Bronchial epithelial cell (primary cell): Measurements from ENCODE around the gene INPP4B. TPM values are rescaled to one million over a fixed set of nuclear protein-coding genes. Genes with fewer than 3 reads are reported as not detected.
A peak's percentile ranks its signal among the peaks of the same experiment; 100 is the strongest.

Source experiments
- DNase-seq: peaks from one replicate; pipeline ENCODE4 v3.0.0-alpha.2; 2010; ENCODE audit warnings: low read depth
- FAIRE-seq: peaks from 2 replicates; lab custom pipeline; 2011; peaks lifted over from hg19 to GRCh38; lab: Jason Lieb, UNC
- H3K27me3 ChIP-seq: 2 replicates; pipeline ENCODE4 v1.5.1; 2011; ENCODE audit warnings: low read length; ENCODE audit not compliant: control insufficient read depth, insufficient read depth
- H3K36me3 ChIP-seq: 2 replicates; pipeline ENCODE4 v1.5.1; 2011; ENCODE audit warnings: low read length; ENCODE audit not compliant: control insufficient read depth, insufficient read depth
- H3K4me3 ChIP-seq: 2 replicates; pipeline ENCODE4 v1.5.1; 2011; ENCODE audit warnings: mild to moderate bottlenecking, low read depth, low read length, control low read depth
- total RNA-seq: library from RNA; depleted of rRNA; stranded (reverse); fragments of >200 nt; gene quantifications from 2 replicates; pipeline ENCODE4 v1.2.1, GENCODE V29; 2014
- TF ChIP-seq, protein P1 (sequence below): IDR thresholded peaks from 2 replicates; pipeline ENCODE4 v1.5.1; 2011; ENCODE audit warnings: mild to moderate bottlenecking, moderate library complexity, low read length, control low read depth, inconsistent platforms; ENCODE audit not compliant: insufficient read depth, severe bottlenecking

The INPP4B gene
- total RNA-seq, 1 donor from 2014 or later = 74.8 TPM

DNA sequence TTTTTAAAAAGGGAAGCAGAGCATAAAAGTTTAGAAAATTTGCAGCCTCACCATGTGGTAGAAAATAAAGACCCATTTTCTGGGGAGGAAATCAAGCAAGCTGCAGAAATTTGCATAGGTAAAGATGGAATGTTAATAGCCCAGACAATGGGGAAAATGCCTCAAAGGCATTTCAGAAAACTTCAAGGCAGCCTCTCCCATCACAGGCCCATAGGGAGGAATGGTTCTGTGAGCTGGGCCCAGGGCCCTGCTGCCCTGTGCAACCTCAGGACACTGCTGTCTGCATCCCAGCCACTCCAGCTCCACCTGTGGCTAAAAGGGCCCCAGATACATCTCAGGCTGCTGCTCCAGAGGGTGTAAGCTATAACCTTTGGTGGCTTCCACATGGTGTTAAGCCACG lies 137.9 kb downstream of the INPP4B start:
- no peak for FAIRE-seq
- TF ChIP-seq, protein P1, sequence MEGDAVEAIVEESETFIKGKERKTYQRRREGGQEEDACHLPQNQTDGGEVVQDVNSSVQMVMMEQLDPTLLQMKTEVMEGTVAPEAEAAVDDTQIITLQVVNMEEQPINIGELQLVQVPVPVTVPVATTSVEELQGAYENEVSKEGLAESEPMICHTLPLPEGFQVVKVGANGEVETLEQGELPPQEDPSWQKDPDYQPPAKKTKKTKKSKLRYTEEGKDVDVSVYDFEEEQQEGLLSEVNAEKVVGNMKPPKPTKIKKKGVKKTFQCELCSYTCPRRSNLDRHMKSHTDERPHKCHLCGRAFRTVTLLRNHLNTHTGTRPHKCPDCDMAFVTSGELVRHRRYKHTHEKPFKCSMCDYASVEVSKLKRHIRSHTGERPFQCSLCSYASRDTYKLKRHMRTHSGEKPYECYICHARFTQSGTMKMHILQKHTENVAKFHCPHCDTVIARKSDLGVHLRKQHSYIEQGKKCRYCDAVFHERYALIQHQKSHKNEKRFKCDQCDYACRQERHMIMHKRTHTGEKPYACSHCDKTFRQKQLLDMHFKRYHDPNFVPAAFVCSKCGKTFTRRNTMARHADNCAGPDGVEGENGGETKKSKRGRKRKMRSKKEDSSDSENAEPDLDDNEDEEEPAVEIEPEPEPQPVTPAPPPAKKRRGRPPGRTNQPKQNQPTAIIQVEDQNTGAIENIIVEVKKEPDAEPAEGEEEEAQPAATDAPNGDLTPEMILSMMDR = no peak

DNA sequence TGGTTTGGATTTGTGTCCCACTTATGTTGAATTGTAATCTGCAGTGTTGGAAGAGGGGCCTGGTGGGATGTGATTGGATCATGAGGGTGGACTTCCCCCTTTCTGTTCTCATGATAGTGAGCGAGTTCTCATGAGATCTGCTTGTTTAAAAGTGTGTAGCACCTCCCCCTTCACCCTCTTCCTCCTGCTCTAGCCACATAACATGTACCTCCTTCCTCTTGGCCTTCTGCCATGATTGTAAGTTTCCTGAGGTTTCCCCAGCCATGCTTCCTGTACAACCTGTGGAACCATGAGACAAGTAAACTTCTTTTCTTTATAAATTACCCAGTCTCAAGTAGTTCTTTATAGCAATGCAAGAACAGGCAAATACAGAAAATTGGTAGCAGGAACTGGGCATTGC lies 138.7 kb downstream of the INPP4B start:
- DNase-seq (no peak), FAIRE-seq (no peak)
- TF ChIP-seq, protein P1 = no peak
- no peak overlapping the region for H3K4me3 ChIP-seq
- H3K27me3 ChIP-seq = no peaks in the 10 kb centered on the region
- H3K36me3 ChIP-seq = no peaks in the 10 kb centered on the region

More for the DNA sequence above, 137.9 kb downstream of the INPP4B start:
- no peaks in the 10 kb centered on the region for H3K27me3 ChIP-seq
- no peak for DNase-seq
- H3K4me3 ChIP-seq = no peak overlapping the region
- no peaks in the 10 kb centered on the region for H3K36me3 ChIP-seq

DNA sequence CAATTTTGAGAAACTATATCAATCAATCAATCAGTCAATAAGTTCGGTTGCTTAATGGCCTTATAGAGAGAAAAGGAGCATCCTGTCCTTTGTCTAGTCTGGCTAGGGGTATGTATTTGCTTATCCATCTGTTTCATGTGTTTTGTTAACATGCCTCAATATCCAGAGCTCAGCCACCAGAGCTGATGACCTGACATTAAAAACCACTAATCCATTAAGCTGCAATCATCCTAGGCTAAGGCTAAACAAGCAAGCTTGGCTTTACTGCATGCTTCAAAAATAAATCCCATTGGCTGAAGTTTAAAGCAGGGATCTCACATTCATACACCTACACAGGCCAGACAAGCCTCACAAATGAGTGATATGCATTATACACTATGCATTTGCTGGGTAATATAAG lies 139.7 kb downstream of the INPP4B start:
- FAIRE-seq (no peak), DNase-seq (no peak)
- TF ChIP-seq, protein P1 = no peak
- no peaks in the 10 kb centered on the region for H3K27me3 ChIP-seq
- H3K36me3 ChIP-seq = no peaks in the 10 kb centered on the region
- no peak overlapping the region for H3K4me3 ChIP-seq

DNA sequence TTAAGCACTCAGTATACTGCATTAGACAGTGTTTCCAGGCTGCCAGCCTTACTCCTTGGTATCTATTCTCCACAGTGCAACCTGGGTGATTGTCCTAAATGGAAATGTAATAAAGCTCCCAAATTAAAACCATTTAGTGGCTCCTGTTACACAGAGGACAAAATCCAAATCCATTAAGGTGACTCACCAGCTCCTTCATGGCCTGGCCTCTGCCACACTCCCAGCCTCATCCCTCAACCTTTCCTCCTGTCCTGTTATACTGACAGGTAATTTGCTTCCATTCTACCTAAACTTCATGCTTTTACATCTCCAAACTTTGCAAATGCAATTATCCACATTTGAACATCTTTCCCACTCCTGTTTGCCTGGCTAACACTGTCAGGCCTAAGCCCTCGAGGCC lies 140.3 kb downstream of the INPP4B start:
- DNase-seq = no peak
- no peak overlapping the region for H3K4me3 ChIP-seq
- TF ChIP-seq, protein P1 = no peak
- H3K27me3 ChIP-seq = no peaks in the 10 kb centered on the region
- no peak for FAIRE-seq
- H3K36me3 ChIP-seq = no peaks in the 10 kb centered on the region

DNA sequence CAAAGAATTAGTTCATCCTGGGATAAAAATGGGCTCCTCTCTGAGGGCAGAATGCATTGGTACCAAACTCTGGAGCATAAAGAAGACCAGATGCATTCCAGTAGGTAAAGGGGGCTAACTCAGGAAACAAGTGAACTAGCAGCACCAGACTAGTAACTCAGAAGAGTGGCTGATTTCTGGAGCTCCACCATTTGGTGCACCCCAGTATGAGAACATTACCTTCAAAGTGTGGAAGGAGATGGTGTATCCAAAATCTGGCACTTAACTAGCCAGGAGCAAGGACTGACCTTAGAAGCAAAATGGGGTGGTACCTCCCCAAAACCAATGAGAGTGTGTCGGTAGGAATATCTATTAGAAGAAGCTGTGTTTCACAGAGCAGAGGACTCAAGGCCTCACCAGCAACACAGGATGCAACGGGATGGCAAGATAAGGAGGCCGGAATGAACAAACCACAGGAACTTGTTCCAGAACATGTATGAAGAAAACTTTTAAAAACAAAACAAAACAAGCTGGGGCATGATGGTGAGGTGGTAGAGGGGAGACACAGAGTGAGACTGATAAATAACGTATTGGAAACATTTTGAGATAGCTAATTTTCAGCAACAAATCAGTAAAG lies 142.3 kb downstream of the INPP4B start:
- Histone ChIP-seq H3K36me3 (no peaks in the 10 kb centered on the region), H3K27me3 (no peaks in the 10 kb centered on the region), H3K4me3 (no peak overlapping the region)
- FAIRE-seq (no peak), DNase-seq (peak; percentile 55)
- TF ChIP-seq, protein P1 = no peak

DNA sequence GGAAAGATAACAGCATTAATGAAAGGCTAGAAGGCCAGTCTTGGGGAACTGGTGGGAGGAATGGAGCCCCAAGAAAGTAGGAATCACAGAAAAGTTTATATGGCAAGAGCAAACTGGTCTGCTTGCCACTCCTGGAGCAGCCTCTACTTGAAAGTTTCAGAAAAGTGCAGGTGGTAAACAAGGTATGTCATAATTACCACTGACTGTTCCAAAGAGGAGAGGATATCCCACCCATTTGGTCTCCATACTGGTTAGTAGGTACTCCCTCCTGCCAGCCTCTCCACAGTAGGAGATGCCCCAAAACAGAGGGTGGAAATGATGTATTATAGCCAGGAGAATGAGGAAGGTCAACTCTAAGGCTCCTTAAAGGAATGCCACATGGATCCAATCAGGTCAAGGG lies 145.1 kb downstream of the INPP4B start:
- no peak overlapping the region for H3K4me3 ChIP-seq
- no peaks in the 10 kb centered on the region for H3K36me3 ChIP-seq
- DNase-seq = no peak
- FAIRE-seq = peak; percentile 28
- TF ChIP-seq, protein P1 = no peak
- no peaks in the 10 kb centered on the region for H3K27me3 ChIP-seq
